ENCODE measurements around the gene SP110.

The SP110 gene

DNA sequence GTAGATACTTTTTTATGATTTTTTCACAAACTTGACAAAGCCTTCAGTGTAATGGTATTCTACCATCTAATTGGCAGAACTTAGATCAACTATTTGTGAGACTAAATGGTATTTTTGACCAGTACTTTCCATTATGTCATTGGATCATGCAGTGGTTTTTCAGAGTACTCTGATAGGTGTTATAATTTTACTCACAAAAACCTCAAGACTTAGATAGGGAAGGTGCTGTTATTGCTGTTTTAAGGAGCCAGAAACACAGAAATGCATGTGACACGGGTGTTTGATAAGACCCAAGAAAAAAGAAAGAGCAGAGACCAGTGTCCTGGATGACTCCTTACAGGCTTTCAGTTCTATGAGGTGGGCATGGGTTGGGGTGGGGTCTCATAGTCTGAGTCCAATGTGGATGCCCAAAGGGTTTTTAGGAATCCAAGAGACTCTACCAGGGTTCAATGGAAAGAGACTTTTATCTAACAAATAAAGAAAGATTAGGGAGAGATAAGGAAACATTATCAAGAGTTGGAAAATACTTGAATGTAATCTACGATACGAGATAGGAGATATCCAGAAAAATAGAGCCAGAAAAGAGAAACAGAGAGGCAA lies 37.0 kb upstream of the SP110 start:
- TF ChIP-seq CTCF (conservative IDR thresholded peaks at IDR 0.05) = no peak
- no peak overlapping the region for H3K27ac ChIP-seq

DNA sequence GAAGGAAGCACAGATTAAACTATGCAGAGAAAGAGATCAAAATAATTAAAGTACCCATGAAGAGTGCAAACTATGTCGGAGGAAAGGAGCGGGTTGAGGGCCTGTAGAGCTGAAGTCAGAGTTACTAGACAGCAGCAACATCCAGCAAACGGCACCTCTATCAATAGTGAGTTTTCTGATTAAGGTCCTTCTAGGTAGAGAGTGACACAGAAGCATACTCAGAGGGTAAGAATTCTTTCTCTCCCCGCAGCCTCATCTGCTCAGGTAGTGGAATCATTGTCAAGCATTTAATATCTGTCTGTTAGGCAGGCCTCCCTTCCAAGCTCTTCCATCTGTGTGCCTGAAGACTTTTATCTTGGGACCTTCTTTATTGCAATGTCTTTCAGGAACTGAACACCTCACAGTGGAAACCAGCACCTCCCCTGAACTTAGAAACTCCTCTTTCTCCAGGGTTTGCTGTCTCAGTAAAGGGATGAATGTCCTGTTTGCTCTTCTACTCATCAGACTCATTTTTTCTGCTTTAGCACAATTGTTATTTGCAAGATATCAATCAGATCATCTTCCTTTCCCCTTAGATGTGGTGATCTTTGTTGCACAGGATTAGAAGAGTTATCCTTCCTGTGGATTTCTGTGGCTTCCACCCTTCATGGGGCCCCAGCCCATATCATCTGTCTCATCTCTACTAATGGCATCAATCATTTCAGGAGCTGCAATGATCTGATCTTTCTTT lies 34.5 kb upstream of the SP110 start:
- no peak for TF ChIP-seq CTCF (conservative IDR thresholded peaks at IDR 0.05)
- no peak overlapping the region for H3K27ac ChIP-seq

GRCh38 chr2:230250231-230250630 lies 30.4 kb upstream of the SP110 start:
- H3K27ac ChIP-seq = no peak overlapping the region
- TF ChIP-seq CTCF (conservative IDR thresholded peaks at IDR 0.05) = no peak

GRCh38 chr2:230246206-230246605 lies 26.4 kb upstream of the SP110 start:
- no peak overlapping the region for H3K27ac ChIP-seq
- TF ChIP-seq CTCF (conservative IDR thresholded peaks at IDR 0.05) = no peak

- H3K27ac ChIP-seq = no peak overlapping the region
- no peak for TF ChIP-seq CTCF (conservative IDR thresholded peaks at IDR 0.05)
Observed at GRCh38 chr2:230244211-230244610, 24.4 kb upstream of the SP110 start.

- no peak overlapping the region for H3K27ac ChIP-seq
- TF ChIP-seq CTCF (conservative IDR thresholded peaks at IDR 0.05) = no peak
Observed at GRCh38 chr2:230234845-230235244, 15.1 kb upstream of the SP110 start.

- no peak overlapping the region for H3K27ac ChIP-seq
- no peak for TF ChIP-seq CTCF (conservative IDR thresholded peaks at IDR 0.05)
Observed at GRCh38 chr2:230234122-230234722, 14.4 kb upstream of the SP110 start.

Data from VCaP (cell line).